ENCODE measurements around the gene ANO2. TPM values are rescaled to one million over a fixed set of nuclear protein-coding genes. Genes with fewer than 3 reads are reported as not detected.
A peak's percentile ranks its signal among the peaks of the same experiment; 100 is the strongest.

Gene ANO2
- total RNA-seq, 1 experiment from 2014 or later: 2.3 TPM

- DNase-seq: no peak
- Histone ChIP-seq H3K27me3 (no peaks in the 10 kb centered on the region), H3K9me3 (replicated peaks) (no peaks in the 10 kb centered on the region), H3K27ac (no peak overlapping the region), H3K4me3 (no peak overlapping the region), H3K4me1 (no peaks in the 10 kb centered on the region), H3K36me3 (no peaks in the 10 kb centered on the region)
Observed at GRCh38 chr12:5718073-5718472, 227.0 kb downstream of the ANO2 start.

GRCh38 chr12:5716976-5717375, 228.1 kb downstream of the ANO2 start:
- no peaks in the 10 kb centered on the region for H3K27me3 ChIP-seq
- no peak for DNase-seq
- no peaks in the 10 kb centered on the region for H3K4me1 ChIP-seq
- no peaks in the 10 kb centered on the region for H3K36me3 ChIP-seq
- no peaks in the 10 kb centered on the region for H3K9me3 ChIP-seq (replicated peaks)
- H3K27ac ChIP-seq: no peak overlapping the region
- H3K4me3 ChIP-seq: no peak overlapping the region

GRCh38 chr12:5716201-5716600, 228.9 kb downstream of the ANO2 start:
- no peak overlapping the region for H3K27ac ChIP-seq
- no peaks in the 10 kb centered on the region for H3K9me3 ChIP-seq (replicated peaks)
- no peaks in the 10 kb centered on the region for H3K27me3 ChIP-seq
- no peak overlapping the region for H3K4me3 ChIP-seq
- no peaks in the 10 kb centered on the region for H3K36me3 ChIP-seq
- no peak for DNase-seq
- no peaks in the 10 kb centered on the region for H3K4me1 ChIP-seq

GRCh38 chr12:5715021-5715420, 230.0 kb downstream of the ANO2 start:
- DNase-seq: no peak
- no peaks in the 10 kb centered on the region for H3K9me3 ChIP-seq (replicated peaks)
- no peaks in the 10 kb centered on the region for H3K36me3 ChIP-seq
- no peaks in the 10 kb centered on the region for H3K27me3 ChIP-seq
- H3K4me1 ChIP-seq: no peaks in the 10 kb centered on the region
- H3K4me3 ChIP-seq: no peak overlapping the region
- no peak overlapping the region for H3K27ac ChIP-seq

GRCh38 chr12:5713599-5714081, 231.4 kb downstream of the ANO2 start:
- H3K27ac ChIP-seq: no peak overlapping the region
- no peak overlapping the region for H3K4me3 ChIP-seq
- H3K4me1 ChIP-seq: no peaks in the 10 kb centered on the region
- no peak for DNase-seq
- no peaks in the 10 kb centered on the region for H3K9me3 ChIP-seq (replicated peaks)
- H3K36me3 ChIP-seq: no peaks in the 10 kb centered on the region
- no peaks in the 10 kb centered on the region for H3K27me3 ChIP-seq

GRCh38 chr12:5710260-5710878, 234.7 kb downstream of the ANO2 start:
- H3K4me3 ChIP-seq: no peak overlapping the region
- no peaks in the 10 kb centered on the region for H3K27me3 ChIP-seq
- H3K4me1 ChIP-seq: no peaks in the 10 kb centered on the region
- no peaks in the 10 kb centered on the region for H3K36me3 ChIP-seq
- H3K27ac ChIP-seq: no peak overlapping the region
- no peaks in the 10 kb centered on the region for H3K9me3 ChIP-seq (replicated peaks)
- no peak for DNase-seq

GRCh38 chr12:5708371-5708770, 236.7 kb downstream of the ANO2 start:
- H3K27me3 ChIP-seq: no peaks in the 10 kb centered on the region
- DNase-seq: no peak
- H3K27ac ChIP-seq: no peak overlapping the region
- H3K4me1 ChIP-seq: no peaks in the 10 kb centered on the region
- H3K9me3 ChIP-seq (replicated peaks): no peaks in the 10 kb centered on the region
- H3K4me3 ChIP-seq: no peak overlapping the region
- H3K36me3 ChIP-seq: no peaks in the 10 kb centered on the region

GRCh38 chr12:5706247-5706646, 238.8 kb downstream of the ANO2 start:
- H3K4me1 ChIP-seq: no peaks in the 10 kb centered on the region
- H3K36me3 ChIP-seq: no peaks in the 10 kb centered on the region
- DNase-seq: no peak
- no peaks in the 10 kb centered on the region for H3K9me3 ChIP-seq (replicated peaks)
- no peak overlapping the region for H3K4me3 ChIP-seq
- no peak overlapping the region for H3K27ac ChIP-seq
- no peaks in the 10 kb centered on the region for H3K27me3 ChIP-seq

GRCh38 chr12:5705791-5706190, 239.3 kb downstream of the ANO2 start:
- H3K36me3 ChIP-seq: no peaks in the 10 kb centered on the region
- H3K4me3 ChIP-seq: no peak overlapping the region
- no peaks in the 10 kb centered on the region for H3K27me3 ChIP-seq
- H3K27ac ChIP-seq: no peak overlapping the region
- no peak for DNase-seq
- H3K4me1 ChIP-seq: no peaks in the 10 kb centered on the region
- no peaks in the 10 kb centered on the region for H3K9me3 ChIP-seq (replicated peaks)

- DNase-seq: no peak
- no peaks in the 10 kb centered on the region for H3K27me3 ChIP-seq
- no peak overlapping the region for H3K27ac ChIP-seq
- no peaks in the 10 kb centered on the region for H3K9me3 ChIP-seq (replicated peaks)
- no peaks in the 10 kb centered on the region for H3K4me1 ChIP-seq
- H3K36me3 ChIP-seq: no peaks in the 10 kb centered on the region
- no peak overlapping the region for H3K4me3 ChIP-seq
Observed at GRCh38 chr12:5694759-5695409, 250.2 kb downstream of the ANO2 start.

- no peaks in the 10 kb centered on the region for H3K9me3 ChIP-seq (replicated peaks)
- peaks cover 10% of the 10 kb centered on the region; the same call in 1 of the 2 replicates for H3K4me1 ChIP-seq
Observed at GRCh38 chr12:5692850-5693249, 252.2 kb downstream of the ANO2 start.

GRCh38 chr12:5691943-5692342, 253.1 kb downstream of the ANO2 start:
- no peaks in the 10 kb centered on the region for H3K27me3 ChIP-seq
- H3K4me1 ChIP-seq: peaks cover 11% of the 10 kb centered on the region; the same call in 1 of the 2 replicates
- H3K4me3 ChIP-seq: no peak overlapping the region
- H3K9me3 ChIP-seq (replicated peaks): no peaks in the 10 kb centered on the region
- no peak overlapping the region for H3K27ac ChIP-seq
- no peaks in the 10 kb centered on the region for H3K36me3 ChIP-seq
- no peak for DNase-seq

More at GRCh38 chr12:5692850-5693249, 252.2 kb downstream of the ANO2 start:
- H3K36me3 ChIP-seq: no peaks in the 10 kb centered on the region
- DNase-seq: no peak
- no peak overlapping the region for H3K4me3 ChIP-seq
- no peak overlapping the region for H3K27ac ChIP-seq
- no peaks in the 10 kb centered on the region for H3K27me3 ChIP-seq

- Histone ChIP-seq H3K9me3 (replicated peaks) (no peaks in the 10 kb centered on the region), H3K27ac (no peak overlapping the region), H3K27me3 (no peaks in the 10 kb centered on the region), H3K4me1 (peaks cover 11% of the 10 kb centered on the region; the same call in 1 of the 2 replicates), H3K36me3 (no peaks in the 10 kb centered on the region), H3K4me3 (no peak overlapping the region)
- no peak for DNase-seq
Observed at GRCh38 chr12:5690240-5690639, 254.8 kb downstream of the ANO2 start.

- Histone ChIP-seq H3K27me3 (no peaks in the 10 kb centered on the region), H3K36me3 (no peaks in the 10 kb centered on the region), H3K27ac (no peak overlapping the region), H3K4me1 (peaks cover 11% of the 10 kb centered on the region; the same call in 1 of the 2 replicates), H3K4me3 (no peak overlapping the region), H3K9me3 (replicated peaks) (no peaks in the 10 kb centered on the region)
- DNase-seq: peak in 1 of 2 experiments; percentile 6
Observed at GRCh38 chr12:5689773-5690172, 255.3 kb downstream of the ANO2 start.

- H3K36me3 ChIP-seq: no peaks in the 10 kb centered on the region
- H3K27me3 ChIP-seq: no peaks in the 10 kb centered on the region
- no peaks in the 10 kb centered on the region for H3K9me3 ChIP-seq (replicated peaks)
- peaks cover 11% of the 10 kb centered on the region; the same call in 1 of the 2 replicates for H3K4me1 ChIP-seq
- no peak overlapping the region for H3K4me3 ChIP-seq
- DNase-seq: peak; percentile 57 to 71
- peak overlapping the region; percentile 56 for H3K27ac ChIP-seq
Observed at GRCh38 chr12:5688226-5688625, 256.8 kb downstream of the ANO2 start.

All from SJCRH30 (cell line).